GM23338 (cell line): Measurements from ENCODE around the gene ODF4.

Experiments used
- CREB1 ChIP-seq: fragments of 250-450 bp; sonication (Bioruptor Pico); IDR thresholded peaks from 2 replicates; pipeline ENCODE4 v1.5.0; 2020; ENCODE audit warnings: low read depth, mild to moderate bottlenecking, moderate library complexity
- EZH2 ChIP-seq: fragments of 200-600 bp; sonication (generic); IDR thresholded peaks from one replicate; pipeline ENCODE4 v1.8.0; 2017; ENCODE audit warnings: antibody characterized with exemption, mild to moderate bottlenecking, low read depth; ENCODE audit not compliant: unreplicated experiment
- EZH2phosphoT487 ChIP-seq: fragments of 200-600 bp; sonication (generic); IDR thresholded peaks from one replicate; pipeline ENCODE4 v1.8.1; 2018; ENCODE audit warnings: antibody characterized with exemption; ENCODE audit not compliant: unreplicated experiment
- JUNB ChIP-seq: IDR thresholded peaks from one replicate; pipeline ENCODE4 v1.6.1; 2016; ENCODE audit warnings: antibody characterized with exemption; ENCODE audit not compliant: unreplicated experiment
- POLR2AphosphoS5 ChIP-seq: IDR thresholded peaks from 2 replicates; pipeline ENCODE4 v1.6.1; 2016; ENCODE audit warnings: antibody characterized with exemption, low read depth
- STAT1 ChIP-seq: IDR thresholded peaks from one replicate; pipeline ENCODE4 v1.6.1; 2016; ENCODE audit warnings: antibody characterized with exemption; ENCODE audit not compliant: unreplicated experiment
- ZNF114 ChIP-seq: fragments of 250-450 bp; sonication (Bioruptor Pico); IDR thresholded peaks from 2 replicates; pipeline ENCODE4 v1.5.0; 2020; ENCODE audit warnings: mild to moderate bottlenecking, moderate library complexity
- ZNF331 ChIP-seq: fragments of 250-450 bp; sonication (Bioruptor Pico); IDR thresholded peaks from 2 replicates; pipeline ENCODE4 v1.5.0; 2020; ENCODE audit warnings: low read depth, mild to moderate bottlenecking, moderate library complexity
- TF ChIP-seq, protein P1 (sequence below), 2 experiments: fragments of 200-600 bp in 1 of 2; sonication (generic) in 1 of 2; conservative IDR thresholded peaks; 2 replicates each; pipeline versions ENCODE4 v1.5.1 to v1.6.1; 2016 to 2017; ENCODE audit warnings: antibody characterized with exemption in 2 of 2, low read depth in 2 of 2, mild to moderate bottlenecking in 2 of 2, moderate library complexity in 1 of 2
- TF ChIP-seq, protein P2 (sequence below): fragments of 250-450 bp; sonication (Bioruptor Pico); IDR thresholded peaks from 2 replicates; pipeline ENCODE4 v1.5.0; 2020; ENCODE audit warnings: mild to moderate bottlenecking, moderate library complexity
- TF ChIP-seq, protein P3 (sequence below): IDR thresholded peaks from one replicate; pipeline ENCODE4 v1.6.1; 2018; ENCODE audit warnings: antibody characterized with exemption; ENCODE audit not compliant: unreplicated experiment
- TF ChIP-seq, protein P4 (sequence below): IDR thresholded peaks from 2 replicates; pipeline ENCODE4 v1.6.1; 2016; ENCODE audit warnings: antibody characterized with exemption

DNA sequence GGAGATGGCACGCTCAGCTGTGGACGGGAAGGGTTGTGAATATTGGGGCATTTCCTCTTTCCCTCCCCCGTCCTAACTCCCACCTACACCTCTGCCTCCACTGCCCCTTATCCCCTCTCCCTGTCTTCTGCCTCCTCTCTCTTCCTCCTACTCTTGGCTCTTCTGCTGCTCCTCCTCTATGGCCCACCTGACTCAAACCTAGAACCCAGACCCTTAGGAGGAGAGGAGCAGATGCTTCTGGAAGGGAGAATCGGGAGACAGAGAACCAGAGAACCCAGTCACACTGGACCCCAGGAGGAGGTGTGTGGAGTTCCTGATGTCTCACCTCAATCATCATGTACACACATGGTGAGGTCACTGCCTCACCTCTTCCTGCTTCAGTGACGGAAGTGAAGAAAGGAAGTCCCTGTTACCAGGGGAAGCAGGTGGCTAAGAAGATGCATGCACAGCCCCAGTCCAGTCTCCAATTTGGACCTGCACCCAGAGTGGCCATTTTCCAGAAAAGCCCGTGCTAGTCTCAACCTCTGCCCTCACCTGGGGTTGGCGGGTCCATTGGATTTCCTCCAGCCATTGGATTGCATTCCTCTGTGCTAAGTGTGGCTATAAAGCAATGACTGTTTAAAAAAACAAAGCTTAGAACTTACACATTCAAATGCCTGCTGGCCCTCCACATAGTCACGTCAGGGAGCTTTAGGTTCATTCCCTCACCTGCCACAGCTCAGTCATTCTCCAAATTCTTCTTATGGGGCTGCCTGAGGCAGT is 54.0 kb downstream of the ODF4 start:
- TF ChIP-seq, protein P1, sequence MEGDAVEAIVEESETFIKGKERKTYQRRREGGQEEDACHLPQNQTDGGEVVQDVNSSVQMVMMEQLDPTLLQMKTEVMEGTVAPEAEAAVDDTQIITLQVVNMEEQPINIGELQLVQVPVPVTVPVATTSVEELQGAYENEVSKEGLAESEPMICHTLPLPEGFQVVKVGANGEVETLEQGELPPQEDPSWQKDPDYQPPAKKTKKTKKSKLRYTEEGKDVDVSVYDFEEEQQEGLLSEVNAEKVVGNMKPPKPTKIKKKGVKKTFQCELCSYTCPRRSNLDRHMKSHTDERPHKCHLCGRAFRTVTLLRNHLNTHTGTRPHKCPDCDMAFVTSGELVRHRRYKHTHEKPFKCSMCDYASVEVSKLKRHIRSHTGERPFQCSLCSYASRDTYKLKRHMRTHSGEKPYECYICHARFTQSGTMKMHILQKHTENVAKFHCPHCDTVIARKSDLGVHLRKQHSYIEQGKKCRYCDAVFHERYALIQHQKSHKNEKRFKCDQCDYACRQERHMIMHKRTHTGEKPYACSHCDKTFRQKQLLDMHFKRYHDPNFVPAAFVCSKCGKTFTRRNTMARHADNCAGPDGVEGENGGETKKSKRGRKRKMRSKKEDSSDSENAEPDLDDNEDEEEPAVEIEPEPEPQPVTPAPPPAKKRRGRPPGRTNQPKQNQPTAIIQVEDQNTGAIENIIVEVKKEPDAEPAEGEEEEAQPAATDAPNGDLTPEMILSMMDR (conservative IDR thresholded peaks at IDR 0.05; ENCODE audit: low read depth in 2 of 2), result no peak
- TF ChIP-seq CREB1 (CRISPR knock-in tag) (no peak), POLR2AphosphoS5 (no peak), EZH2 (no peak), ZNF331 (CRISPR knock-in tag) (no peak), EZH2phosphoT487 (no peak), JUNB (no peak), ZNF114 (no peak), STAT1 (no peak)
- TF ChIP-seq, protein P2, sequence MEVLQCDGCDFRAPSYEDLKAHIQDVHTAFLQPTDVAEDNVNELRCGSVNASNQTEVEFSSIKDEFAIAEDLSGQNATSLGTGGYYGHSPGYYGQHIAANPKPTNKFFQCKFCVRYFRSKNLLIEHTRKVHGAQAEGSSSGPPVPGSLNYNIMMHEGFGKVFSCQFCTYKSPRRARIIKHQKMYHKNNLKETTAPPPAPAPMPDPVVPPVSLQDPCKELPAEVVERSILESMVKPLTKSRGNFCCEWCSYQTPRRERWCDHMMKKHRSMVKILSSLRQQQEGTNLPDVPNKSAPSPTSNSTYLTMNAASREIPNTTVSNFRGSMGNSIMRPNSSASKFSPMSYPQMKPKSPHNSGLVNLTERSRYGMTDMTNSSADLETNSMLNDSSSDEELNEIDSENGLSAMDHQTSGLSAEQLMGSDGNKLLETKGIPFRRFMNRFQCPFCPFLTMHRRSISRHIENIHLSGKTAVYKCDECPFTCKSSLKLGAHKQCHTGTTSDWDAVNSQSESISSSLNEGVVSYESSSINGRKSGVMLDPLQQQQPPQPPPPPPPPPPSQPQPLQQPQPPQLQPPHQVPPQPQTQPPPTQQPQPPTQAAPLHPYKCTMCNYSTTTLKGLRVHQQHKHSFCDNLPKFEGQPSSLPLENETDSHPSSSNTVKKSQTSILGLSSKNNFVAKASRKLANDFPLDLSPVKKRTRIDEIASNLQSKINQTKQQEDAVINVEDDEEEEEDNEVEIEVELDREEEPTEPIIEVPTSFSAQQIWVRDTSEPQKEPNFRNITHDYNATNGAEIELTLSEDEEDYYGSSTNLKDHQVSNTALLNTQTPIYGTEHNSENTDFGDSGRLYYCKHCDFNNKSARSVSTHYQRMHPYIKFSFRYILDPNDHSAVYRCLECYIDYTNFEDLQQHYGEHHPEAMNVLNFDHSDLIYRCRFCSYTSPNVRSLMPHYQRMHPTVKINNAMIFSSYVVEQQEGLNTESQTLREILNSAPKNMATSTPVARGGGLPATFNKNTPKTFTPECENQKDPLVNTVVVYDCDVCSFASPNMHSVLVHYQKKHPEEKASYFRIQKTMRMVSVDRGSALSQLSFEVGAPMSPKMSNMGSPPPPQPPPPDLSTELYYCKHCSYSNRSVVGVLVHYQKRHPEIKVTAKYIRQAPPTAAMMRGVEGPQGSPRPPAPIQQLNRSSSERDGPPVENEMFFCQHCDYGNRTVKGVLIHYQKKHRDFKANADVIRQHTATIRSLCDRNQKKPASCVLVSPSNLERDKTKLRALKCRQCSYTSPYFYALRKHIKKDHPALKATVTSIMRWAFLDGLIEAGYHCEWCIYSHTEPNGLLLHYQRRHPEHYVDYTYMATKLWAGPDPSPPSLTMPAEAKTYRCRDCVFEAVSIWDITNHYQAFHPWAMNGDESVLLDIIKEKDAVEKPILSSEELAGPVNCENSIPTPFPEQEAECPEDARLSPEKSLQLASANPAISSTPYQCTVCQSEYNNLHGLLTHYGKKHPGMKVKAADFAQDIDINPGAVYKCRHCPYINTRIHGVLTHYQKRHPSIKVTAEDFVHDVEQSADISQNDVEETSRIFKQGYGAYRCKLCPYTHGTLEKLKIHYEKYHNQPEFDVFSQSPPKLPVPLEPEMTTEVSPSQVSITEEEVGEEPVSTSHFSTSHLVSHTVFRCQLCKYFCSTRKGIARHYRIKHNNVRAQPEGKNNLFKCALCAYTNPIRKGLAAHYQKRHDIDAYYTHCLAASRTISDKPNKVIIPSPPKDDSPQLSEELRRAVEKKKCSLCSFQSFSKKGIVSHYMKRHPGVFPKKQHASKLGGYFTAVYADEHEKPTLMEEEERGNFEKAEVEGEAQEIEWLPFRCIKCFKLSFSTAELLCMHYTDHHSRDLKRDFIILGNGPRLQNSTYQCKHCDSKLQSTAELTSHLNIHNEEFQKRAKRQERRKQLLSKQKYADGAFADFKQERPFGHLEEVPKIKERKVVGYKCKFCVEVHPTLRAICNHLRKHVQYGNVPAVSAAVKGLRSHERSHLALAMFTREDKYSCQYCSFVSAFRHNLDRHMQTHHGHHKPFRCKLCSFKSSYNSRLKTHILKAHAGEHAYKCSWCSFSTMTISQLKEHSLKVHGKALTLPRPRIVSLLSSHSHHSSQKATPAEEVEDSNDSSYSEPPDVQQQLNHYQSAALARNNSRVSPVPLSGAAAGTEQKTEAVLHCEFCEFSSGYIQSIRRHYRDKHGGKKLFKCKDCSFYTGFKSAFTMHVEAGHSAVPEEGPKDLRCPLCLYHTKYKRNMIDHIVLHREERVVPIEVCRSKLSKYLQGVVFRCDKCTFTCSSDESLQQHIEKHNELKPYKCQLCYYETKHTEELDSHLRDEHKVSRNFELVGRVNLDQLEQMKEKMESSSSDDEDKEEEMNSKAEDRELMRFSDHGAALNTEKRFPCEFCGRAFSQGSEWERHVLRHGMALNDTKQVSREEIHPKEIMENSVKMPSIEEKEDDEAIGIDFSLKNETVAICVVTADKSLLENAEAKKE, result no peak
- TF ChIP-seq, protein P3, sequence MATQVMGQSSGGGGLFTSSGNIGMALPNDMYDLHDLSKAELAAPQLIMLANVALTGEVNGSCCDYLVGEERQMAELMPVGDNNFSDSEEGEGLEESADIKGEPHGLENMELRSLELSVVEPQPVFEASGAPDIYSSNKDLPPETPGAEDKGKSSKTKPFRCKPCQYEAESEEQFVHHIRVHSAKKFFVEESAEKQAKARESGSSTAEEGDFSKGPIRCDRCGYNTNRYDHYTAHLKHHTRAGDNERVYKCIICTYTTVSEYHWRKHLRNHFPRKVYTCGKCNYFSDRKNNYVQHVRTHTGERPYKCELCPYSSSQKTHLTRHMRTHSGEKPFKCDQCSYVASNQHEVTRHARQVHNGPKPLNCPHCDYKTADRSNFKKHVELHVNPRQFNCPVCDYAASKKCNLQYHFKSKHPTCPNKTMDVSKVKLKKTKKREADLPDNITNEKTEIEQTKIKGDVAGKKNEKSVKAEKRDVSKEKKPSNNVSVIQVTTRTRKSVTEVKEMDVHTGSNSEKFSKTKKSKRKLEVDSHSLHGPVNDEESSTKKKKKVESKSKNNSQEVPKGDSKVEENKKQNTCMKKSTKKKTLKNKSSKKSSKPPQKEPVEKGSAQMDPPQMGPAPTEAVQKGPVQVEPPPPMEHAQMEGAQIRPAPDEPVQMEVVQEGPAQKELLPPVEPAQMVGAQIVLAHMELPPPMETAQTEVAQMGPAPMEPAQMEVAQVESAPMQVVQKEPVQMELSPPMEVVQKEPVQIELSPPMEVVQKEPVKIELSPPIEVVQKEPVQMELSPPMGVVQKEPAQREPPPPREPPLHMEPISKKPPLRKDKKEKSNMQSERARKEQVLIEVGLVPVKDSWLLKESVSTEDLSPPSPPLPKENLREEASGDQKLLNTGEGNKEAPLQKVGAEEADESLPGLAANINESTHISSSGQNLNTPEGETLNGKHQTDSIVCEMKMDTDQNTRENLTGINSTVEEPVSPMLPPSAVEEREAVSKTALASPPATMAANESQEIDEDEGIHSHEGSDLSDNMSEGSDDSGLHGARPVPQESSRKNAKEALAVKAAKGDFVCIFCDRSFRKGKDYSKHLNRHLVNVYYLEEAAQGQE, result no peak
- TF ChIP-seq, protein P4, sequence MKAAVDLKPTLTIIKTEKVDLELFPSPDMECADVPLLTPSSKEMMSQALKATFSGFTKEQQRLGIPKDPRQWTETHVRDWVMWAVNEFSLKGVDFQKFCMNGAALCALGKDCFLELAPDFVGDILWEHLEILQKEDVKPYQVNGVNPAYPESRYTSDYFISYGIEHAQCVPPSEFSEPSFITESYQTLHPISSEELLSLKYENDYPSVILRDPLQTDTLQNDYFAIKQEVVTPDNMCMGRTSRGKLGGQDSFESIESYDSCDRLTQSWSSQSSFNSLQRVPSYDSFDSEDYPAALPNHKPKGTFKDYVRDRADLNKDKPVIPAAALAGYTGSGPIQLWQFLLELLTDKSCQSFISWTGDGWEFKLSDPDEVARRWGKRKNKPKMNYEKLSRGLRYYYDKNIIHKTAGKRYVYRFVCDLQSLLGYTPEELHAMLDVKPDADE, result no peak
